RWPE2 (cell line): ENCODE results near the gene SLBP.

Experiments used
- ATAC-seq: fragments of 200-7000 bp; cut with Tn5 transposase; 3 replicates; pipeline ENCODE4 v1.9.1; 2021; ENCODE audit warnings: low read depth
- DNase-seq: peaks from one replicate; pipeline ENCODE4 v3.0.0-alpha.2; 2020; ENCODE audit warnings: low spot score
- H3K27ac ChIP-seq: fragments of 450-650 bp; 2 replicates; pipeline ENCODE4 v1.5.1; 2017; ENCODE audit warnings: mild to moderate bottlenecking; ENCODE audit not compliant: poor library complexity, severe bottlenecking
- H3K27me3 ChIP-seq: fragments of 250-450 bp; sonication (Bioruptor Pico); 2 replicates; pipeline ENCODE4 v1.5.1; 2021; ENCODE audit warnings: mild to moderate bottlenecking, moderate library complexity; ENCODE audit not compliant: insufficient read depth, poor library complexity, severe bottlenecking
- H3K36me3 ChIP-seq: fragments of 250-450 bp; sonication (Bioruptor Pico); 2 replicates; pipeline ENCODE4 v1.5.1; 2020; ENCODE audit warnings: low read depth, mild to moderate bottlenecking, moderate library complexity
- H3K4me1 ChIP-seq: fragments of 250-450 bp; sonication (Bioruptor Pico); 2 replicates; pipeline ENCODE4 v1.5.1; 2021; ENCODE audit warnings: mild to moderate bottlenecking, moderate library complexity; ENCODE audit not compliant: insufficient read depth, poor library complexity, severe bottlenecking
- H3K4me3 ChIP-seq: fragments of 250-450 bp; sonication (Bioruptor Pico); 2 replicates; pipeline ENCODE4 v1.5.1; 2021; ENCODE audit warnings: mild to moderate bottlenecking, moderate library complexity; ENCODE audit not compliant: severe bottlenecking
- H3K9me3 ChIP-seq: fragments of 250-450 bp; sonication (Bioruptor Pico); 2 replicates; pipeline ENCODE4 v1.5.1; 2021; ENCODE audit warnings: mild to moderate bottlenecking, moderate library complexity; ENCODE audit not compliant: severe bottlenecking
- TF ChIP-seq, protein P1 (sequence below): fragments of 450-650 bp; IDR thresholded peaks from one replicate; pipeline ENCODE4 v1.5.1; 2017; ENCODE audit warnings: mild to moderate bottlenecking, moderate library complexity; ENCODE audit not compliant: poor library complexity, severe bottlenecking

The SLBP gene

DNA sequence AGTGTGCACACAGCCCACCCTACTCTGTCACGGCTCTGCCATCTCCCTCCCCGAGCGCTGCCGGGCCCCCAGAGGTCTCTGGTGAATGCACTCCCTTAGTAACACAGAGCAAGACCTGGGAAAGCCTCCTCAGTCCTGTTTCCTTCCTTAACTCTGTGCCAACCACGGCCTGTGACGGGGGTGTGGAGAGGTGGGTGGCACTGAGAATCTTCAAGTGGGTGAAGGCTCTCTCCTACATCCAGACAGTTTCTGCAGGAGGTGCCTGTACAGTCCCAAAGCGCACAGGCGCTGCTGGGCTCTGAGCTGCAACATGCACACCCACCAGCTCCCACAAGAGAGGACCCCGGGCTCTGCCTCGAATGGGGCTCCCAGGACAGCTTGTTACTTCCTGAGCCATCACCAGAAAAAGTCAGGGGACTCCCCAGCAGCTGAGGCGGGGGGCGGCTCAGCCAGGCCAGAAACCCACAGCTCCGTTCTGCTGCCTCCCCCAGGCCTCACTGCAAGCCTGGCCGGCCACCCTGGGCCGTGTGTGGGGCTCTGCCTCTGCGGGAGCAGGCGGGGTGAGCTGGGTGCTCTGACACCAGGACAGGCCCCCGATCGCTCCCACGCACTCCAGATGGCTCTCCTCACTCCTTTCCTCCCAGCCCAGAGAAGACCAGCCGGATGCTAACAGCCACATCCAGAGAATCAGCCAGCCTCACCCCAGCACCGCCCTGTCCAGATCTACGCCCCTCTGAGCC is 57.7 kb downstream of the SLBP start:
- no peaks in the 10 kb centered on the region for H3K4me1 ChIP-seq
- no peaks in the 10 kb centered on the region for H3K36me3 ChIP-seq
- no peak overlapping the region for H3K27ac ChIP-seq
- DNase-seq (no peak), ATAC-seq (no peak)
- TF ChIP-seq, protein P1, sequence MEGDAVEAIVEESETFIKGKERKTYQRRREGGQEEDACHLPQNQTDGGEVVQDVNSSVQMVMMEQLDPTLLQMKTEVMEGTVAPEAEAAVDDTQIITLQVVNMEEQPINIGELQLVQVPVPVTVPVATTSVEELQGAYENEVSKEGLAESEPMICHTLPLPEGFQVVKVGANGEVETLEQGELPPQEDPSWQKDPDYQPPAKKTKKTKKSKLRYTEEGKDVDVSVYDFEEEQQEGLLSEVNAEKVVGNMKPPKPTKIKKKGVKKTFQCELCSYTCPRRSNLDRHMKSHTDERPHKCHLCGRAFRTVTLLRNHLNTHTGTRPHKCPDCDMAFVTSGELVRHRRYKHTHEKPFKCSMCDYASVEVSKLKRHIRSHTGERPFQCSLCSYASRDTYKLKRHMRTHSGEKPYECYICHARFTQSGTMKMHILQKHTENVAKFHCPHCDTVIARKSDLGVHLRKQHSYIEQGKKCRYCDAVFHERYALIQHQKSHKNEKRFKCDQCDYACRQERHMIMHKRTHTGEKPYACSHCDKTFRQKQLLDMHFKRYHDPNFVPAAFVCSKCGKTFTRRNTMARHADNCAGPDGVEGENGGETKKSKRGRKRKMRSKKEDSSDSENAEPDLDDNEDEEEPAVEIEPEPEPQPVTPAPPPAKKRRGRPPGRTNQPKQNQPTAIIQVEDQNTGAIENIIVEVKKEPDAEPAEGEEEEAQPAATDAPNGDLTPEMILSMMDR: no peak
- H3K9me3 ChIP-seq: no peaks in the 10 kb centered on the region
- no peak overlapping the region for H3K4me3 ChIP-seq
- no peaks in the 10 kb centered on the region for H3K27me3 ChIP-seq

DNA sequence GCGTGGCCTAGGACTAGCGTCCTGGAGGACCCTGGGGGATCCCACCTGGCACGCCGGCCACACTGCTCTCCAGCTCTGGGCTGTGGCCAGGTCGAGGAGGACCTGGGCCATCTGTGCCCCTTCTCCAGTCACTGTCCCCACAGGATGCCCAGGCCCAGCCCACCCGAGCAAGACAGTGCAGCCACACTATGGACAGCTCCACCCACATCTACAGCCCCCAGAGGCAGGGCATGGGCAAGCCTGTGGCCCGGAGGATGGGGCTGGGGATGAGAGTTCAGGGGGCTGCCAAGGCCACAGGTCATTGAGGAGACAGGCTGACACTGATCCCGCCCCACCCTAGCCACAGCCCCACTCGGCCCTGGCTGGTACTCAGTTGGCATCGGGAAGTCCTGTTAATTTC is 58.3 kb downstream of the SLBP start:
- no peak overlapping the region for H3K27ac ChIP-seq
- no peaks in the 10 kb centered on the region for H3K4me1 ChIP-seq
- no peak for DNase-seq
- no peak for ATAC-seq
- H3K4me3 ChIP-seq: no peak overlapping the region
- no peaks in the 10 kb centered on the region for H3K36me3 ChIP-seq
- TF ChIP-seq, protein P1: no peak
- H3K9me3 ChIP-seq: no peaks in the 10 kb centered on the region
- H3K27me3 ChIP-seq: no peaks in the 10 kb centered on the region

DNA sequence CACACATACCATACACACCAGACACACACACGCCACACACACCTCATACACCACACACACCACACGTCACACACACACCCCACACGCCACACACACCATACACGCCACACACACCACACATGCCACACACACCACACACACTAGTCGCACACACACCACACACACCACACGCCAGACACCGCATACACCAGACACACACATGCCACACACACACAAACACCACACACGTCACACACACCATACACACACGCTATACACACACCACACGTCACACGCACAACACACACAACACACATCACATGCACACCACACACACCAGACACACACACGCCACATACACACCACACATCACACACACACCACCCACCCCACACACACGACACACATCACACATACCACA is 60.0 kb downstream of the SLBP start:
- Histone ChIP-seq H3K9me3 (no peaks in the 10 kb centered on the region), H3K4me3 (no peak overlapping the region), H3K36me3 (no peaks in the 10 kb centered on the region), H3K27me3 (no peaks in the 10 kb centered on the region), H3K27ac (no peak overlapping the region), H3K4me1 (no peaks in the 10 kb centered on the region)
- TF ChIP-seq, protein P1: no peak
- no peak for ATAC-seq
- DNase-seq: no peak

DNA sequence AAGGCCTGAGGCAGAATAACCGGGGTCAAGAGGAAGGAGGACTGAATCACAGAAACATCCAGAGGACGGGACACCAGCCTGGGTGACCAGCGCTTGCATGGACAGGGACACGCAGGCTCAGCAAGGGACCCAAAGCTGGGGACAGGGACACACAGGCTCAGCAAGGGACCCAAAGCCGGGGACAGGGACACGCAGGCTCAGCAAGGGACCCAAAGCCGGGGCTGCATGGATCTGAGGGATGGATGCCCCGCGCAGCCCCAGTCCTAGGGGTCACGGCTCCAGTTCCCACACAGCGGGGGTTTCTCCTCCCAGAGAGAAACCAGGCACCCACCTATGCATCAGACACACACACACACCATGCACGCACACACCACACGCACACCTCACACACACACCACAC is 60.5 kb downstream of the SLBP start:
- Histone ChIP-seq H3K4me3 (no peak overlapping the region), H3K27me3 (no peaks in the 10 kb centered on the region), H3K4me1 (no peaks in the 10 kb centered on the region), H3K9me3 (no peaks in the 10 kb centered on the region), H3K27ac (no peak overlapping the region), H3K36me3 (no peaks in the 10 kb centered on the region)
- TF ChIP-seq, protein P1: no peak
- peak; percentile 56 for DNase-seq
- ATAC-seq: no peak

DNA sequence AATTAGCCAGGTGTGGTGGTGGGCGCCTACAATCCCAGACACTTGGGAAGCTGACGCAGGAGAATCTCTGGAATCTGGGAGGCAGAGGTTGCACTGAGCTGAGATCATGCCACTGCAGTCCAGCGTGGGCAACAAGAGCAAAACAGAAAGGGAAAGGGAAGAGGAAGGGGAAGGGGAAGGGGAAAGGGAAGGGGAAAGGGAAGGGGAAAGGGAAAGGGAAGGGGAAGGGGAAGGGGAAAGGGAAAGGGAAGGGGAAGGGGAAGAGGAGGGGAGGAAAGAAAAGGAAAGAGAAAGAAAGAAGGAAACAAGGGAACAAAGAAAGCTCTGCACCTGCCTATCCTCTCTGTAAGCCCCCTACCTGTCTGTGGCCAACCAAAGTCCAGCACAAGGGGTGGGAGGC is 63.2 kb downstream of the SLBP start:
- H3K4me1 ChIP-seq: no peaks in the 10 kb centered on the region
- no peaks in the 10 kb centered on the region for H3K27me3 ChIP-seq
- no peaks in the 10 kb centered on the region for H3K36me3 ChIP-seq
- ATAC-seq (no peak), DNase-seq (no peak)
- H3K9me3 ChIP-seq: no peaks in the 10 kb centered on the region
- H3K27ac ChIP-seq: no peak overlapping the region
- TF ChIP-seq, protein P1: no peak
- no peak overlapping the region for H3K4me3 ChIP-seq
